CD4-positive, alpha-beta T cell treated with Interleukin-2 at 100 ng/mL for 4 hours (primary cell): ENCODE data around the gene TBX15.

Experiments
- DNase-seq: peaks from one replicate; pipeline ENCODE4 v3.0.0-alpha.2; 2020; ENCODE audit warnings: low spot score

The TBX15 gene

GRCh38 chr1:118984722-118985639, 3.2 kb downstream of the TBX15 start:
- no peak for DNase-seq

- DNase-seq: no peak
These were observed 3.9 kb downstream of the TBX15 start for GRCh38 chr1:118984086-118984721.

GRCh38 chr1:118983558-118984041, 4.5 kb downstream of the TBX15 start:
- no peak for DNase-seq

DNA sequence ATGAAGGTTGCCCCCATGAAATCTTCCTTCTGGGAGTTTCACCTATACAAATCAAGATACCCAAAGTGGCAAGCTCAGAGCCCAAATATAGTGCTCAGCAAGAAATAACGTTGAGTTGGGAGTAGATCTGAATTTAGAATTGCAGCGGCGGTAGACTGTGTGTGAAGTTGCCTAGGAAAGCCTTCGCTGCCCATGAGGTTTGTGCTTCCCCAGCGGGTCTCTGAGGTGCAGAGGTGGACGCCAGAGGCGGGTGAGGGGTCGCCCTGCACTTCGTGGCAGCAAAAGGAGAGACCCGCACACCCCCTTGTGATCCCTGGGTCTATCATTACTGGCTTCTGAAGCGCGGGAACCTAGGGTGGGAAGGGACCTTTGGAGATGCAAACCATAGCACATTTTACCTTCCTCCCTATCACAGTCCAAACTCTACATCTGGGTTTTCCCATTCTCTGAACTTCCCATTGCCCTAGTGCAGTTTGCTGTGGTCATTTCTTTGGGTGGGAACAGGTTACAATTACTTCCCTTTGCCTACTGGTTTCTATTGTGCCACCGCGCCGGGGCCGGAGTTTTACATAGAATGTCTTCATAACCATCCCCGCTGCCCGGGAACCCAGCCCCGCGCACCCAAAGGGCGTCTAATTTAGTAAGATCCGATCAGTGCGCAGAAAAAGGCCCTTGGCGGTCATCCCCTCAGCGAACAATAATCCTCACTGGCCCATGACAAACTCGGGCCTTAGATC, 5.2 kb downstream of the TBX15 start:
- DNase-seq: no peak

GRCh38 chr1:118982266-118982665, 5.9 kb downstream of the TBX15 start:
- DNase-seq: no peak

DNA sequence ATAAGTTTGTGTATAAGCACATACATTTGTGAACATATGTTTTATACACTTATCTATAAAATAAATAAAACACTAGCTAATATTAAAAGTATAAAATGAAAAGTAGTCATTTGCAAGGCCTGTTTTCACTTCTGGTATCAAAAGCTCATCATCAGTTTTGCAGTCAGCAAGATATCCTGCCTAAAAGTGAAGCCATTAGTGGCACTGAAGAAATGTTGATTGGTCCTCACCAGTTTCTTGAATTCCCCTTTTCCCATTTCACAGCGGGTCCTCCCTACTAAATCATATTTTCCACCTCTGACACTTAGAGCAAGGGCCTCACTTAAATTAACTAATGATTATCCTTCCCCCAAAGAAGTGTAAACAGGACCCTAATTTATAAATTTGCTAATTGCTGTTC, 6.7 kb downstream of the TBX15 start:
- no peak for DNase-seq

DNA sequence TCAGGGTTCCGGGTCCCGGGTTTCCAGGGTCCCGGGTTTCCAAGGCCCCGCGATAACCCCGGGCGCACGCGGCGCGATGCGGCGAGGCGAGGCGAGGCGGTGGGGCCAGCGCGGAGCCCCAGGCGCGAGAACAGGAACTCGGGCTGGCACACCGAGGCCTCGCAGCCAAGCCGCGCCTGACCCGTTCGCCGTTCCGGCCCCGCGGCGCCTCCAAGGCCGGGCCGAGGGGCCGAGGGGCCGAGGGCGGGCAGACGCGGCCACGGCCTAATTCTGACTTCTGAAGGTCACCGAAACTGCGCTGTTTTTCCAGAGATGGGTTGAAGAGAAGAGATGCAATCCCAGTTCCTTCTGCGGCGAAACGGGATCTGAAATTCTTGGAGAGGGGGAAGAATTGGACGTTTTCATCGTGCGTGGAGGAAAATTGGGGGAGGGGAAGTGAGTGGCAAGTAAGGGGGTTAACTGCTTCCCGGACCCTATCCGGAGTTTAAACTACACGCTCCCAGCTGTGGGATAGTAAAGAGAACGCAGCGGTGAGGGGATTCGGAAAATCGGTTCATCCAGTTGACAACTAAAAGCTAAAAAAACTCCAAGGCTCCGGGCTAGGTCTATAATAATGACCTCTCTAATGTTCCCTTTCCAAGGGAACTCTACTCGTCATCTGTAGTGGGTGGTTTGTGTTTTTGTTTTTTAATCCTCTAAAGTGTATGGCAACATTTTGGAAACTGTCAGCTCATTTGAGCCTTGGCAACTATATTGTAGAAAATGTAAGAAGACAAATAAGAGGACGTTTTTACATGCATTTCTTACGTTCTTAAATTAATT, 8.2 kb downstream of the TBX15 start:
- no peak for DNase-seq

GRCh38 chr1:118978914-118979701, 9.0 kb downstream of the TBX15 start:
- DNase-seq: no peak

- DNase-seq: no peak
These were observed 10.5 kb downstream of the TBX15 start for GRCh38 chr1:118977600-118977999.

DNA sequence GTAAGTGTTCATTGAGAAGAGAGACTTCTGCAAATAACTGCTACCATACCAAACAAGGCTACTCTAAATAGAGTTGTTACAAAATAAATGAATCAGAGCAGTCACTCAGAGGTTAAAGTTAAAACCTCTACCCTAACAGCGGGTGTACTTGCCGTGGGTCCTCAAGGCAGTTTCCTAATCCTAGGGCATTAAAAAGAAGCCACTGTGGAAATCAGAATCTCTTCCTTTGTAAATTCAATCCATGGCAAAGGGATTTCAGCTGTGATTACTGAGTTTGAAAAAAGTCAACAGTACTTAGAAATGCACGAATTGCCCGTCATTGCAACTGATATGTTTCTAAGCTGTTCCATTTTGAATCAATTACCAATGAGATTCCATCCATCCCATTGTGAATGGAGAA, 13.5 kb downstream of the TBX15 start:
- no peak for DNase-seq

DNA sequence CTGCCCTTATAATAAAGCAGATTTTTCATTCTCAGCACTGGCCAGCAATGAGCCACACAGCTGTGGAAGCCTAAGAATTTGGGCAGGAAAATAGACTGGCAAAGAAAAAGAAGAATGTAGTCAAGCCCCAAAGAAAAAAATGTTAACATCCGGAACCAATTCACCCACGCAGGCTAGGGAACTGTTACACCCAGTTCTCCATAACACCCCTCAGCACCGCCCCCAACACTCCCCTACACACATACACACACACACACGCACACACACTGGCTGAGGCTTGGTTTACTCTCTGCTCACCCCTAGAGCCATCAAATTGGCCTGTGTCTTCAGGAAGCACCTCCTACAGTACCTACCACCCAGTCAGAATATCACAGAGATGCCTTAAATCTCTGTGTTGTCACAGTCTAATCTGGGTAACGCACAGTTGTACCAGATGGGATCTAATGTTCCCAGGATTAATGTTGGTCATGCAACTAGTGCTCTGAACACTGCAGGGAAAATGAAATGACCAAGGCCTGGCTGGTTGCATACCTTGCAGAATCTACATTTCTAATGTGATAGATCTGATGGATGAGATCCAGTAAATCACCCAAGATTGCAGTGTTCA, 14.5 kb downstream of the TBX15 start:
- DNase-seq: no peak

GRCh38 chr1:118973032-118973431, 15.1 kb downstream of the TBX15 start:
- DNase-seq: no peak

DNA sequence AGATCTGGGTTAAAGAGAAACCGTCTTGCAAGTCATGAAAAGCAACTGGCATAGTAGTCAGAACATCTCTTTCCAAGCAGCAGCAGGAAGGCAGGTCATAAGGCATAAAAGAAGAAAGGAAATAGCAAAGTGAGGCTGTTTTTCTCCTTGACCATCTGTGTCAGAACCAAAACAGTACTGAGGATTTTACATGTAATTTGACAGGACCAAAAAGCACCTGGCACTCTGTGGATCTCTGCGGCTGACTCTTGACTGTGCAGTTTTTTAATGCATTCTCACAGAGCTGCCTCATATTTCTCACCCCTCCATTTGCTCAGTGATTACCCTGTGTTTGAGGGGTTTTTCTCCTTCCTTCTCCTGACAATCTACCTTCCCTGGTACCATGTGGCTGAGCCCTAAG, 17.7 kb downstream of the TBX15 start:
- DNase-seq: no peak

- DNase-seq: no peak
These were observed 24.4 kb downstream of the TBX15 start for GRCh38 chr1:118963456-118964430.

- DNase-seq: no peak
These were observed 25.0 kb downstream of the TBX15 start for GRCh38 chr1:118963138-118963455.

DNA sequence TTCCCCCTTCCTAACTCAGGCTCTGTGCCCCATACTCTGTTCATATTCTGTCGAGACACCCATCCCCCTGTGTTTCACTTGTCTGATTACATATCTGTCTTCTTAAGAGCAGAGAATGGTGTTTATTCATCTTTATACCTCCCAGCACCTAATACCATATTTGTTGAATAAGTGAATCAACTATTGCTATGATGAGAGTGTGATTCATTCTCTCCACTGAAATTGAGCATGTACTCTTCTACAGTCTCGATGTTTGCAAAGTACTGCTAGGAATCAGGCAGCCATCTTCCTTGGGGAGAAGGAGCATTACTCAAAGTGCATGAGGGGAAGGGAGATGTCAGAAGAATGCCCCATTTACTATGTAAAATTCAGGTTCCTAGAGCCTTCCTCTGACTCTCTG, 27.0 kb downstream of the TBX15 start:
- DNase-seq: no peak

GRCh38 chr1:118960567-118961136, 27.5 kb downstream of the TBX15 start:
- DNase-seq: no peak

GRCh38 chr1:118960026-118960561, 28.0 kb downstream of the TBX15 start:
- no peak for DNase-seq
